GM18858 (cell line): Measurements from ENCODE around the gene CASP10.
"Not testable (repeated sequence)": the region's sequence is repeated elsewhere in the genome, so short reads cannot be mapped to it uniquely, and the experiment has no call there.

Source experiments
- ATAC-seq: cut with Tn5 transposase; IDR thresholded peaks from one replicate; pipeline ENCODE4 v1.9.1; 2021; ENCODE audit not compliant: unreplicated experiment

Gene CASP10

GRCh38 chr2:201232467-201232815 lies 49.5 kb downstream of the CASP10 start:
- no peak for ATAC-seq

DNA sequence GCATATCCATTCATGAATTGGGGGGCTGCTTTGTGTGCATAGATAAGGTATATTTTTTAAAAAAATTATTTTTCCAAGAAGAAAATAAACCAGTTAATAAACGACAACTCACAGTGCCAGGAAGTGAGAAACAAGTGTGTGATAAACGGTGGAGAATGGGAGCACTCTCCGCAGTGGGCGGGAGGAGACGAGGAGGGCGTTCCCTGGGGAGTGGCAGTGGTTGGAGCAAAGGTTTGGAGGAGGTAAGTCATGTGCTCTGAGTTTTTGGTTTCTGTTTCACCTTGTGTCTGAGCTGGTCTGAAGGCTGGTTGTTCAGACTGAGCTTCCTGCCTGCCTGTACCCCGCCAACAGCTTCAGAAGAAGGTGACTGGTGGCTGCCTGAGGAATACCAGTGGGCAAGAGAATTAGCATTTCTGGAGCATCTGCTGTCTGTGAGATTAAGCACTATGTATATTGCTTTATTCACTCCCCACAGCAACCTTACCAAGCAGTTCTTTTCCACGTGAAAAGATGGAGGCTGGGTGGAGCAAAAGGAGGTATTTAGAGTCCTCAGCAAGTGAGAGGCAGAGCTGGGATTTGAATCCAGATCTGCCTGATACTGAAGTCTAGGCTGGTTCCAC lies 50.4 kb downstream of the CASP10 start:
- peak; percentile 92 for ATAC-seq

GRCh38 chr2:201233812-201234662 lies 51.1 kb downstream of the CASP10 start:
- peak; percentile 2 for ATAC-seq

- no peak for ATAC-seq
These were observed 51.8 kb downstream of the CASP10 start for GRCh38 chr2:201234663-201235135.

- ATAC-seq = no peak
These were observed 53.2 kb downstream of the CASP10 start for GRCh38 chr2:201235860-201236811.

GRCh38 chr2:201237486-201238123 lies 54.7 kb downstream of the CASP10 start:
- ATAC-seq = no peak

GRCh38 chr2:201239167-201239935 lies 56.4 kb downstream of the CASP10 start:
- not testable (repeated sequence) for ATAC-seq

DNA sequence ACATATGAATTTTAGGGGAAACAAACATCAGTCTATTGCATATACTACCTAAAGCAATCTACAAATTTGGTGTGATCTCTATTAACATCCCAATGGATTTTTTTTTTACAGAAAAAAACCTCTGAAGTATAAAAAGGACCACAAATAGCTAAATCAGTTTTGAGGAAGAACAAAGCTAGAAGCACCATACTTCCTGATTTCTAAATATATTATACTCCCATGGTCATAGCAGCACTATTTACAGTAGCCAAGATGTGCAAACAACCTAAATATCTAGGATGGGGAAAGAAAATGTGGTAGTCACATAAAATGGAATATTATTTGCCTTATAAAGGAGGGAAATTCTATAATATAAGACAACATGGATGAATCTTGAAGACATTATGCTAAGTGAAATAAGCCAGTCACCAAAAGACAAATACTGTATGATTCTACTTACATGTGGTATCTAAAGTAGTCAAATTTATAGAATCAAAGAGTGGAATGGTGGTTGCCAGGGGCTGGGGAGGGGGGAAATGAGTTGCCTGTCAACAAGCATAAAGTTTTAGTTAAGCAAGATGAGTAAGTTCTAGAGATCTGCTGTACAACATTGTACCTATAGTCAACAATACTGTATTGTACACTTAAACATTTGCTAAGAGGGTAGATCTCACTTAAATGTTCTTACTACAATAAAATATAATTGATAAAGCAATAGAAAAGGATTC lies 59.8 kb downstream of the CASP10 start:
- ATAC-seq = no peak

DNA sequence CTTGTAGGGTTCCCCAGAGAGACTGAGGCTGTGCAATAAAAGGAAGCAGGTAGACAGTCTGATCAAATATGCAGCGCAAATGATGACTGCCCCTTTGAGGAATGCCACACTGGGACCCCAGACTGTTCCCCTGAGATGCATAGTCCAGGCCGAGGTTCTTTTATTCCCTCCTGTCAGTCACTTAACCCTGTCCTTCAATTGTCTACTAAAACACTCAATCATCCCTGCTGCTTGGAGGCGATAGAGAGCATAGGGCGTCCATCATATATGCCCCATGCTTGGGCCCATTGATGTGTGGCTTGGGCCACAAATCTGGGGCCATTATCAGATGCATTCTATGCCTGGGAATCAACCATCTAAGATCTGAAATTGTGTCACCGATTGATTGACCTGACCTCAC lies 61.9 kb downstream of the CASP10 start:
- no peak for ATAC-seq

GRCh38 chr2:201246280-201246679 lies 63.3 kb downstream of the CASP10 start:
- ATAC-seq = no peak

GRCh38 chr2:201248288-201248844 lies 65.4 kb downstream of the CASP10 start:
- no peak for ATAC-seq

- no peak for ATAC-seq
These were observed 66.9 kb downstream of the CASP10 start for GRCh38 chr2:201249889-201250288.

GRCh38 chr2:201250741-201251140 lies 67.8 kb downstream of the CASP10 start:
- no peak for ATAC-seq

DNA sequence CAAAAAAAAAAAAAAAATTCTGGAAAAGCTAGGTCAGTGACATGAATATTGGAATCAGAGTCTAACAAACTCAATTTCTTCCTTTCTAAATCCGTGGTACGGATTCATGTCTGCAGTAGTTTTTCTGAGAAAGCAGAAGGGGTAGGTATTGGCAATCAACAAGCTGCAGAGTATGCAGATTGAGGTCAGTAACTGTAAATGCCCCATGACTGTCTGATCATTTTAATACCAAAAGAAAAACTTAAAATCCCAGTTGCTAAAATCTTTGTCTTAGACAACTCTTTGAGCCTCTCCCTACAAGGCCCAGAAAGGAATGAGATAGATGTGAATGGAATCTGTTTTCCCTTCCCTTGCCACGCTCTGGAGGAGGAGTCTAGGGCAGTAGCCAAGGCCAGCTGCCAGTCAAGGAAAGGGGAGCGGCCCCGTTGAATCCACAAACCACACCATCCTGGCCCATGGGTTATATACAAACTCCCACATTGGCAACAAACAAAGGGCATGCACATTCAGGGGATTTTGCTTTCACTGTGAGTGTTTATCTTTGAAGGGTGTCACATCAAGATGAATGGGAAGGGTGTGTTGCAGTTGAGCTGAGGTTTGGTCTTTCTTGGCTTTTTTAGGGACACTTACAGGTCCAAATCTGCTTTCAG lies 71.3 kb downstream of the CASP10 start:
- ATAC-seq = no peak

DNA sequence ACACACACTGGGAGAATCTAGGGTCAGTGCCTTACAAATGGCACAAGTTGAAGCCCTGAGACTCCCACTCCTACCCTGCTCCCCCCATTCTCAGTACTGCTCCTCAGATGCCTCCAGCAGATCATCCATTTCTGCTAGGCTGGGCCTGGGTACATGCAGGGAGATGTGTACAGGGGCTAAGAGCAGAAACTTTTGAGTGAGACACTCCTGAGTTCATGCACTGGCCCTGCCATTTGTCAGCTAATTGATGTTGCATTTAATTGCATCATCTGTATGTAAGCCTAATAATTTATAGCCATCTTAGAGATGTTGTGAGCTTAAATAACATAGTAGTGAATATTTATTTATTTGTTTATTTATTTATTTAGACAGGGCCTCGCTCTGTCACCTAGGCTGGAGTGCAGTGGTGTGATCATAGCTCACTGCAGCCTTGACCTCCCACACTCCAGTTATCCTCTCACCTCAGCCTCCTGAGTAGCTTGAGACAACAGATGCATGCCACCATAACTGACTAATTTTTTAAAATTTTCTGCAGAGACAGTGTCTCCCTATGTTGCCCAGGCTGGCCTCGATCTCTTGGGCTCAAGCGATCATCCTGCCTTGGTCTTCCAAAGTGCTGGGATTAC lies 72.6 kb downstream of the CASP10 start:
- ATAC-seq = no peak

- ATAC-seq = no peak
These were observed 73.1 kb downstream of the CASP10 start for GRCh38 chr2:201256082-201256481.

DNA sequence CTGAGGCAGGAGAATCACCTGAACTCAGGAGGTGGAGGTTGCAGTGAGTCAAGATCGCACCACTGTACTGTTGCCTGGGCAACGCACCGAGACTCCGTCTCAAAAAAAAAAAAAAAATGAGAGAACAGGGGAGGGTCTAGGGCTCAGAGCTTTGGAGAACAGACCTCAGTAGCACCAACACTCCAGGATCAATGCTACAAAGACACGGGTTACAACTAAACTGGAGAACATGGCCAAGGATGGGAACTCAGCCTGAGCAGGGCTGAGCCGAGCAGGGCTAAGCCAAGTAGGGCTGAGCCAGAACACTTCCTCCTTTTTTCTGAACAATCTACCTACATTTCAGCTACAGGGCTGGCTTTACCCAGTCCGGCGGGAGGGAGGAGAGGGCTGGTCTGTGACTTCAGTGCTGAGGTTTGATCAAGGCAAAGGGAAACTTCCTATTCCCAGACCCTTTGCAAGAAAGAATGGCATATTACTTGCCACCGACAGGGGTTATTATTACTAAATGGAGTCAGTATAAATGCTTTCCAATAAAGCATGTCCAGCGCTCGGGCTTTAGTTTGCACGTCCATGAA lies 74.5 kb downstream of the CASP10 start:
- peak; percentile 28 for ATAC-seq
